Trophoblast cell (in vitro differentiated cells and primary cell): ENCODE data around the gene TECTA.
"Not testable (repeated sequence)": the region's sequence is repeated elsewhere in the genome, so short reads cannot be mapped to it uniquely, and the experiment has no call there.

Experiments
- DNase-seq, 2 donors: peaks; one replicate each; pipeline ENCODE4 v3.0.0-alpha.2; 2016
- H2AFZ ChIP-seq: 2 replicates; pipeline ENCODE4 v1.6.1; 2013; ENCODE audit warnings: low read length, moderate library complexity, mild to moderate bottlenecking; ENCODE audit not compliant: insufficient read depth, poor library complexity
- H2AK5ac ChIP-seq: 2 replicates; pipeline ENCODE4 v1.6.1; 2013; ENCODE audit warnings: mild to moderate bottlenecking, low read length
- H2BK120ac ChIP-seq: 2 replicates; pipeline ENCODE4 v1.6.1; 2013; ENCODE audit warnings: low read length, mild to moderate bottlenecking, moderate library complexity; ENCODE audit not compliant: insufficient read depth, poor library complexity
- H2BK12ac ChIP-seq: 2 replicates; pipeline ENCODE4 v1.6.1; 2013; ENCODE audit warnings: mild to moderate bottlenecking, low read length, moderate library complexity
- H2BK5ac ChIP-seq: 2 replicates; pipeline ENCODE4 v1.6.1; 2013; ENCODE audit warnings: low read length, low read depth, moderate library complexity, mild to moderate bottlenecking; ENCODE audit not compliant: poor library complexity
- H3K14ac ChIP-seq: 2 replicates; pipeline ENCODE4 v1.6.1; 2013; ENCODE audit warnings: mild to moderate bottlenecking, low read length
- H3K18ac ChIP-seq: 2 replicates; pipeline ENCODE4 v1.6.1; 2013; ENCODE audit warnings: mild to moderate bottlenecking, low read length
- H3K23ac ChIP-seq: 2 replicates; pipeline ENCODE4 v1.6.1; 2013; ENCODE audit warnings: low read length
- H3K27ac ChIP-seq: 2 replicates; pipeline ENCODE4 v1.5.1; 2013; ENCODE audit warnings: low read depth, mild to moderate bottlenecking, inconsistent platforms, low read length, moderate library complexity
- H3K27me3 ChIP-seq: 2 replicates; pipeline ENCODE4 v1.6.1; 2013; ENCODE audit warnings: inconsistent platforms, mild to moderate bottlenecking, low read length, moderate library complexity; ENCODE audit not compliant: insufficient read depth
- H3K36me3 ChIP-seq, 2 experiments: 1 replicate in 1 of 2; 2 replicates in 1 of 2; pipeline ENCODE4 v1.6.1; 2013; ENCODE audit warnings: low read length in 2 of 2, mild to moderate bottlenecking in 2 of 2, moderate library complexity in 1 of 2; ENCODE audit not compliant: insufficient read depth in 2 of 2, control insufficient read depth in 1 of 2
- H3K4ac ChIP-seq: 2 replicates; pipeline ENCODE4 v1.6.1; 2013; ENCODE audit warnings: low read depth, mild to moderate bottlenecking, low read length, moderate library complexity
- H3K4me1 ChIP-seq, 2 experiments: 1 replicate in 1 of 2; 2 replicates in 1 of 2; pipeline ENCODE4 v1.6.1; 2013; ENCODE audit warnings: low read length in 2 of 2, mild to moderate bottlenecking in 2 of 2, moderate library complexity in 1 of 2; ENCODE audit not compliant: insufficient read depth in 2 of 2, control insufficient read depth in 1 of 2
- H3K4me2 ChIP-seq: 2 replicates; pipeline ENCODE4 v1.6.1; 2013; ENCODE audit warnings: inconsistent platforms, mild to moderate bottlenecking, low read length, moderate library complexity
- H3K4me3 ChIP-seq: 2 replicates; pipeline ENCODE4 v1.5.1; 2013; ENCODE audit warnings: mild to moderate bottlenecking, low read depth, low read length, inconsistent platforms
- H3K79me1 ChIP-seq: one replicate; pipeline ENCODE4 v1.6.1; 2013; ENCODE audit warnings: low read length
- H3K79me2 ChIP-seq: 2 replicates; pipeline ENCODE4 v1.6.1; 2013; ENCODE audit warnings: low read length, mild to moderate bottlenecking; ENCODE audit not compliant: control insufficient read depth, insufficient read depth, poor library complexity
- H3K9ac ChIP-seq: 2 replicates; pipeline ENCODE4 v1.6.1; 2013; ENCODE audit warnings: mild to moderate bottlenecking, low read length
- H3K9me3 ChIP-seq: 2 replicates; pipeline ENCODE4 v1.6.1; 2013; ENCODE audit warnings: low read depth, mild to moderate bottlenecking, control low read depth, inconsistent platforms, low read length; ENCODE audit not compliant: insufficient read depth
- H4K12ac ChIP-seq: 2 replicates; pipeline ENCODE4 v1.6.1; 2013; ENCODE audit warnings: low read depth, mild to moderate bottlenecking, low read length, moderate library complexity
- H4K8ac ChIP-seq: 2 replicates; pipeline ENCODE4 v1.6.1; 2013; ENCODE audit warnings: low read depth, mild to moderate bottlenecking, low read length, moderate library complexity
- H4K91ac ChIP-seq: one replicate; pipeline ENCODE4 v1.6.1; 2013; ENCODE audit warnings: low read depth, mild to moderate bottlenecking, low read length, moderate library complexity
- WGBS: extraction: QIAGEN DNeasy Blood & Tissue Kit; methylation state at CpG from one replicate; pipeline ENCODE4 v1.1.7; 2013; ENCODE audit warnings: missing lambda C conversion rate; ENCODE audit not compliant: insufficient read length, insufficient coverage; ENCODE audit errors: extremely low coverage; 5-methylcytosine and 5-hydroxymethylcytosine counted together

The TECTA gene

DNA sequence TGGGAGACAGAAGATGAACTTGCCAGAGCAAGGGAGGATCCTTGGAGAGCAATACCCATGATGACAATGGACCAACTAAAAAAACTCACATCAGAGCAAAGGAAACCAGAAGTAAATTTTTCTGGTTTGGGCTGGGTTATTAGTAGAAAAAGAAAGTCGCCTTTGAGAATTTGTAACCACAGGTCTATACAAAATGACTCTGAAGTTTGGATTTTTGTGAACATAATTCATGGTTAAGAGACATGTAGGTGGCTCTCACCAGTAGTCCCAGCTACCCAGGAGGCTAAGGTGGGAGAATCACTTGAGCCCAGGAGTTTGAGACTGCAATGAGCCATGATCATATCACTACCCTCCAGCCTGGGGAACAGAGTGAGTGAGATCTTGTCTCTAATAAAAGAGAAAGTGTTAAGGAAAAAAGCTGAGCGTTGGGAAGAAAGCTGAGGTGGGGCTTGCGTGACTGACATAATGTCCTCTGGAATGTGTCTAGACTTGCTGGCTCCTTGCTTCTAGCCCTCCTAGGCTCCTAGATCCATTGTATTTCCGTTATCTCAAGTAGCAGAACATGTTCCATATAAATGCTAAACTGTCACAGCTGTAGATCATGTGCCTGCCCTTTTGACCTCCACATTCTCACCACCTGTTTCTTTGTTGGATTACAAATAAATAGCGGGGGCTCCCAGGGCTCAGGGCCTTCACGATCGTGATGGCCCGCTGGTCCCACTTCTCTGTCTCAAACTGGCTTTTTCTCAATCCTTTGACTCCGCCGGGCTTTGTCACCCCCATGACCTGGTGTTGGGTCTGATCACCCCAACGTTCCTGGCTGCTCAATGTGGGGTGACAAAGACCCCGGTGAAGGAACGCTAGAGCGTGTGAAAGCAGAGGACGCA lies 135.3 kb downstream of the TECTA start:
- Histone ChIP-seq H3K18ac (peak overlapping the region; percentile 100), H3K27me3 (no peaks in the 10 kb centered on the region), H2BK5ac (peak overlapping the region; percentile 99), H2BK12ac (peak overlapping the region; percentile 100), H3K4me1 (peaks cover 12 to 25% of the 10 kb centered on the region in 2 experiments), H3K4me3 (no peak overlapping the region), H3K14ac (peak overlapping the region; percentile 100), H3K9ac (no peak overlapping the region), H3K36me3 (no peaks in the 10 kb centered on the region), H2BK120ac (peak overlapping the region; percentile 100), H3K4ac (peak overlapping the region; percentile 98), H3K23ac (no peak overlapping the region), H4K12ac (peak overlapping the region; percentile 94), H3K27ac (peak overlapping the region; percentile 91), H3K9me3 (no peaks in the 10 kb centered on the region), H2AFZ (peak overlapping the region; percentile 88), H4K91ac (peak overlapping the region; percentile 100), H3K4me2 (peak overlapping the region; percentile 3), H2AK5ac (peak overlapping the region; percentile 100), H4K8ac (peak overlapping the region; percentile 95), H3K79me1 (peaks cover 43% of the 10 kb centered on the region), H3K79me2 (peaks cover 7% of the 10 kb centered on the region)
- WGBS: no CpG with 5 or more reads among the region's 15 CpGs
- DNase-seq: peak; percentile 34 to 63

DNA sequence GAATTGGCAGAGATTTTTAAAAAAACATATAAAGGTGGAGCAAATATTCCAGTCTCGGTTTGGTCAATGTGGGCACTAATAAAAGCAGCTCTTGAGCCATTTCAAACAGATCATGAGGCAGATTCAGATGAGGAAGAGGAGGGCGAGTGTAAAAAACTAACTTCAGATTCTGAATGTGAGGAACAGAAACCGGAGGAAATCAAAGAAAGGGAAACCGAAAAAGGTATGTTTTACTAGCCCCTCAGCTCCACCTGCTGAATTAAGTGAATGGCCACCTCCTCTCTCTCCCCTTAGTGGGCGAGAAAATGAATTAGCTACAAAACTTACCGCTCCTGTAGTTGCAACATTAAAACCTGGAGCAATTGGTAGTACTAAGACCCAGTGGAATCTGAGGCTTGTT lies 136.2 kb downstream of the TECTA start:
- Histone ChIP-seq H4K8ac (peak overlapping the region; percentile 90), H3K18ac (peak overlapping the region; percentile 98), H3K79me1 (peaks cover 50% of the 10 kb centered on the region), H3K27ac (peak overlapping the region; percentile 88), H2BK120ac (peak overlapping the region; percentile 100), H3K4me1 (peaks cover 18 to 30% of the 10 kb centered on the region in 2 experiments), H3K14ac (peak overlapping the region; percentile 98), H3K4ac (peak overlapping the region; percentile 94), H4K91ac (peak overlapping the region; percentile 100), H2BK5ac (peak overlapping the region; percentile 99), H2AK5ac (peak overlapping the region; percentile 100), H2BK12ac (peak overlapping the region; percentile 100), H2AFZ (peak overlapping the region; percentile 96)
- not testable (repeated sequence) for DNase-seq, H3K23ac ChIP-seq, H3K27me3 ChIP-seq, H3K36me3 ChIP-seq, H3K9ac ChIP-seq, H3K9me3 ChIP-seq, H3K79me2 ChIP-seq, H3K4me2 ChIP-seq, H3K4me3 ChIP-seq, H4K12ac ChIP-seq
- WGBS: no CpG with 5 or more reads among the region's 6 CpGs

DNA sequence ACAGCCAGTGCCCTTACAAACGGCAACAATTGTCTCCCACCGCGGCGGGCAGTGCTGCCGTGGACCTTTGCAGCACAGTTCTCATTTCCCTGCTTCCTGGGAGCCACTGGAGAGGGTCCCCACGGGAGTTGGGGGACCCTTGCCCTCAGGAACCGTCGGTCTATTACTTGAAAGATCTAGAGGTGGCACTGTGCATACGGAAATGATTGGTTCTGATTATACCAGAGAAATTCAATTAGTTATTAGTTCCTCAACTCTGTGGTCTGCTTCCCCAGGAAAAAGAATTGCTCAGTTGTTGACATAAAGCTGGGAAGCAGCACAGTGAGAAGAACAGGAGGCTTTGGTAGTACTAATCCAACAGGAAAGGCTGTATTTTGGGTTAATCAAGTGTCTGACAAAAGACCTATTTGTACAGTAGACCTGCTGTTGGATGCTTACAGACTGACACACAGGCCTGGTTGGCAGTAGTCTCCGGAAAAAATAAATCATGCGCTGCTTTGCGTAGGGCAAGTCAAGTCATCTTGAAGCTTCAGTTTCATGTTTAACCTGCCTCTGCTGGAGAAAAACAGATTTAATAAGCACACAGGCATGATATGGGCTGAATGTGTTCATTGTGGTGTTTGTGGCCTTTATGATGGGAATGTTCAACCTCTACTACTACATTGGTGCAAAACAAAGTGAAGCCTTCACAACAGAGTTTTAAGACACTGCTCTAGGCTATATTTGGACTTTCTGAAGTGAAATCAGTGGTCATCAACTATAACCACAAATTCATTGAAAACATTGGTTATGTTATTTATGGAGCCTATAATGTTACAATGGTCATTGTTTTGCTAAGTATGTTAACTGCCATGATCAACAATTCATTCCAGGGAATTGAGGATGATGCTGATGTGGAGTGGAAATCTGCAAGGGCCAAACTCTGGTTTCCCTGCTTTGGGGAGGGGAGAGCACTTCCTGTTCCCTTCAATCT lies 136.9 kb downstream of the TECTA start:
- H2BK12ac ChIP-seq: peak overlapping the region; percentile 100
- WGBS: no CpG with 5 or more reads among the region's 12 CpGs
- peaks cover 18 to 30% of the 10 kb centered on the region in 2 experiments for H3K4me1 ChIP-seq
- peak overlapping the region; percentile 100 for H2BK120ac ChIP-seq
- H3K27me3 ChIP-seq: no peaks in the 10 kb centered on the region
- peaks cover 50% of the 10 kb centered on the region for H3K79me1 ChIP-seq
- H4K8ac ChIP-seq: peak overlapping the region; percentile 90
- H3K23ac ChIP-seq: no peak overlapping the region
- H2AFZ ChIP-seq: peak overlapping the region; percentile 96
- no peak overlapping the region for H3K4me2 ChIP-seq
- H3K9ac ChIP-seq: no peak overlapping the region
- H3K9me3 ChIP-seq: no peaks in the 10 kb centered on the region
- no peak for DNase-seq
- H3K4ac ChIP-seq: peak overlapping the region; percentile 94
- H2BK5ac ChIP-seq: peak overlapping the region; percentile 99
- H3K79me2 ChIP-seq: peaks cover 8% of the 10 kb centered on the region
- peak overlapping the region; percentile 98 for H3K14ac ChIP-seq
- H3K4me3 ChIP-seq: peak overlapping the region; percentile 23
- peak overlapping the region; percentile 100 for H2AK5ac ChIP-seq
- peak overlapping the region; percentile 98 for H3K18ac ChIP-seq
- H3K27ac ChIP-seq: peak overlapping the region; percentile 88
- H3K36me3 ChIP-seq: no peaks in the 10 kb centered on the region
- H4K12ac ChIP-seq: no peak overlapping the region
- H4K91ac ChIP-seq: peak overlapping the region; percentile 100

DNA sequence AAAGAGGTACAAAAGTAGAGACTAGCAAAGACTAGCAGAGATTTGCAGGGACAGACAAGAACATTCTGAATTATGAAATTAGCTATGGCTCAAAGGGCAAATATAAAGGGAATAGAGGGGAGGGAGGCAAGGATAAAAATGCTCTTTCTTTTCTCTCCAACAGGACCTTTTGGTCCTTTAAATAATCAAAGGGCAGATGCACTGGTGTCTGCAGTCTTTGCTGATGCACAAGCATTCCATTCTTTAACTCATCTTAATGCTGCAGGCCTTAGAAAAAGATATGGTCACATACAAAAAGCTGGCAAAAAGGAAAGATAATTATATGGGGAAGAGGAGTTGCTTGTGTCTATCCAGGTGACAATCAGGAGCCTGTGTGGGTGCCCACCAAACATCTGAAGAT lies 137.9 kb downstream of the TECTA start:
- no peak overlapping the region for H3K4me3 ChIP-seq
- H3K27me3 ChIP-seq: no peaks in the 10 kb centered on the region
- no peak overlapping the region for H4K8ac ChIP-seq
- H2AK5ac ChIP-seq: no peak overlapping the region
- H3K36me3 ChIP-seq: no peaks in the 10 kb centered on the region
- H3K9me3 ChIP-seq: no peaks in the 10 kb centered on the region
- H3K23ac ChIP-seq: no peak overlapping the region
- H3K14ac ChIP-seq: no peak overlapping the region
- H4K12ac ChIP-seq: no peak overlapping the region
- peaks cover 8% of the 10 kb centered on the region for H3K79me2 ChIP-seq
- peaks cover 18 to 30% of the 10 kb centered on the region in 2 experiments for H3K4me1 ChIP-seq
- peak overlapping the region; percentile 57 for H2BK12ac ChIP-seq
- peaks cover 50% of the 10 kb centered on the region for H3K79me1 ChIP-seq
- H2BK120ac ChIP-seq: peak overlapping the region; percentile 96
- H3K27ac ChIP-seq: peak overlapping the region; percentile 42
- no peak overlapping the region for H3K9ac ChIP-seq
- H3K4me2 ChIP-seq: no peak overlapping the region
- peak overlapping the region; percentile 97 for H4K91ac ChIP-seq
- no peak overlapping the region for H2AFZ ChIP-seq
- no peak overlapping the region for H3K18ac ChIP-seq
- H2BK5ac ChIP-seq: peak overlapping the region; percentile 96
- no peak overlapping the region for H3K4ac ChIP-seq
- DNase-seq: no peak
